SIG-M5 (cell line): ENCODE measurements around the gene MSRB3.
"Not testable (repeated sequence)": the region's sequence is repeated elsewhere in the genome, so short reads cannot be mapped to it uniquely, and the experiment has no call there.

Experiments
- DNase-seq: peaks from one replicate; lab custom pipeline; 2025; lab: John Stamatoyannopoulos, UW

The MSRB3 gene

DNA sequence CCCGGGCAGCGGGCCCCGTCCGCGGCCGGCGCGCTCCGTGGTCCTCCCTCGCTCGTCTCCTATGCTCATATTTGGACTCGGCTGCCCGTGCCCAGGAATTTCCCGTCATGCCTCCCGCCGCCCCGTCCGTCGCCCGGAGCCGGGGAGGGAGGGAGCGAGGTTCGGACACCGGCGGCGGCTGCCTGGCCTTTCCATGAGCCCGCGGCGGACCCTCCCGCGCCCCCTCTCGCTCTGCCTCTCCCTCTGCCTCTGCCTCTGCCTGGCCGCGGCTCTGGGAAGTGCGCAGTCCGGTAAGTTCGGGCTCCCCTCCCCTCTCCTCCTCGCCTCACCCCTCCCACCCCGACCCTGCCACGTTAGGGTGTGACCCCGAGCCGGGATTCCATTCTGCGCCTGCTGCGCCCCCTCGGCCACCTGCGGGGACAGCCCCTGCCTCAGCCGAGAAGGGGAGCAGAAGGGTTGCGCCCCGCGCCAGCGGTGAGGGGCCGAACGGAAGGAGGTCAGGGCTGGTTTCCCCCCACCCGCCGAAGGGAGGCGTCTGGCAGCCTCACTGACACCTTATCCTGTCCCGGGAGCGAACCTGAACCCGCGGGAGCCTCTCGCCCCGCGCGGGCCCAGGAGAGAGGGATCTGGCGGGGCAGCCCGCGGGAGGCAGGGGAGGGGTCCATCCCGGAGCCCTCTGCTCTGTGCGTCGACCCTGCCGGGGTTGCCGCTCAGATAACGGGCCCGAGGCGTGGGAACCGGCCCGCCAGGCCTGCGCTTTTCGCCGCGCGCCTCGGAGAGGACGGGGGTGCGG is at the start of gene MSRB3:
MSRB3 (plus strand) TSS at position 108 of the 793 bp plus-strand sequence. CDS start 29,897 bp downstream, outside the sequence.
- DNase-seq, result no peak

GRCh38 chr12:65229441-65229840 is 49.0 kb upstream of the MSRB3 start:
- DNase-seq, result no peak

DNA sequence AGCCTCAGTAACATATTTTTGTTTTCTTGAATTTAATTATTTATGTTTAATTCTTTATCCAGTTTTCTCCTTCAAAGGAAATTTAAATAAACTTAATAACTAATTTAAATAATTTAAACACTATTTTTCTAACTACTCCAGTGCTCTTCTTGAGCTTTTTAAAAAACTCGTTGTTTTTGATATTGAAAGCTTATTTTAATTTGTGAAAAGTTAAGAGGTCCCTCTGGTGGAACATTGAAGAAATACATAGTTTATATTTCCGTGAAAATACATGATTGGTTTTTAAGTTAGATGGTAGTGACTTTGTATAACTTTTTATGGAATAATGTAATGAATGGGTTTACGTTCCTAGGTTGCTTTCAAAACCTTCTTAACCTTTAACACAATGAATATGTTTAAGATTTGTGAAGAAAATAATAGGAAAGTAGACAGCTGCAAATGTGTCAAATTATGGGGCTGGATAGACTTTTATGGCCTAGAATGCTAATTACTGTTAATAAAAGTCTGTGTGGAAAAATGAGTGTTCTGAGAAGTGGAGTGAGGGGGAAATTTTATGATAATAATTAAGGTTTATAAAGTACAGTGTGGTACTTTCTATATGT is 45.9 kb upstream of the MSRB3 start:
- no peak for DNase-seq

DNA sequence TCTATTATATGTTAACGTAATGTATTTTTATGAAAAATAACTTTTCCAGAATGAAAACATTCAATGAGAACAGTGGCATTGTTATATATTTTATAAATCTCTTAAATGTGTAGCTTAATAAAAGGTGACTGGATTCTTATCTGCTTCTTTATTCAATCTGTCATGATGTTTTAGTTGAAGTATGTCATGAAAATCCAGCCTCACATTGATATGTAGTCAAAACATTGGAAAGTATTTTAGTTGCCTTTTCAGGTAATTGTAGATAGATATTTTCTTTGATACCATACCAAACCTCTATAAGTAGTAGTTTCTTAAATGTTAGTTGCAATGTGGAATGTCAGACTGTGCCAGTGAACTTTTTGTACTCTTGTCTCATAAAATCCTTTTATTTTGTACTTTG is 41.3 kb upstream of the MSRB3 start:
- no peak for DNase-seq

DNA sequence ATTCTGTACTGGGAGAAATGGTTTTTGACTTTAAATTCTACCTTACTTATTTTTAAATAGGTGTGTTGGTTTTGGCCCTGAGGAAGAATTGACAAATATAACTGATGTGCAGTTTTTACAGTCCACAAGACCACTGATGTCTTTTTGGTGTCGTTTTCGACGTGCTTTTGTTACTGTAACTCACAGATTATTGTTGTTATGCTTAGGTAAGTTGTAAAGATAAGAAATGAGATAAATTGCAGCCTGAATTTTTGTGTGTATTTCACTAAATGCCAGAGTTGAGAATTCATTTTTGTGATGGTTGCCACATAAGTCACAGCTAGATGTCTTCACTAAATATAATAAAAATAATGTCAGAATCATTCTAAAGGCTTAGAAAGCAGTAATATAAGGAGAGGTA is 39.9 kb upstream of the MSRB3 start:
- no peak for DNase-seq

- DNase-seq, result no peak
Measured at GRCh38 chr12:65248656-65249633, 29.5 kb upstream of the MSRB3 start.

DNA sequence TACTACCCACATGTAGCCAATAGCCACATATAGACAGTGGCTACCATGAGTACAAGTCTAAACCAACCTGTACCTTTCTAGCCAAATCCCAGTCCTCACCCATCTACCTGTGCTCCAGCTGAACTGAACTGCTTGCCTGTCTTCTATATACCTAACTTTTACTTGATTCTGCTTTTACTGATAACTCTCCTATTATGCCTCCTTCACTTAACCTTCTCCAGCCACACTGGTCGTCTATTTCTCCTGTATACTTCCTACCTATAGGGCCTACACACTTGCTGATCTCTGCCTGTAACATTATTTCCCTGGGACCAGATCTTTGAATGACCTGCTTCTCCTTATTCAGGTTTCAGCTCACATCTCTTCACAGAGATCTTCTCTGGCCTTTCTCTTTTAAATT is 26.0 kb upstream of the MSRB3 start:
- DNase-seq, result no peak

DNA sequence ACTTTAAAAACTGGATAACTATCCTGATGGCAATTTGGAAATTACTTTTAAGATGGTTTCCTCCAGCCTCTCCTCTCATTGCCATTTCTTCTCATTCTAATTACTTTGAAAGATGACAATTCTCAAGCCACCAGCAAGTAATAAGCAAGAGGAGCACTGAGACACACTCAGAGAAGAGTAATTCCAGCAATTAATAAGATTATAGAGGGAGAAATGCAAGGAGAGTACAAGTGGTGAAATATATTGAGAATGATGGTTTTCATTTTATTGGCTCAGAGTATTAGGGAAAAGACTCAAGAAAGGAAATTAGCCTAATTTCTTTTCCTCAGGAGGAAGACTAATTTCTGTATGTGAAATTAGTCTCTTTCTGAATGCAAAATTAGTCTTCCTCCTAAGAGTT is 20.5 kb upstream of the MSRB3 start:
- no peak for DNase-seq

DNA sequence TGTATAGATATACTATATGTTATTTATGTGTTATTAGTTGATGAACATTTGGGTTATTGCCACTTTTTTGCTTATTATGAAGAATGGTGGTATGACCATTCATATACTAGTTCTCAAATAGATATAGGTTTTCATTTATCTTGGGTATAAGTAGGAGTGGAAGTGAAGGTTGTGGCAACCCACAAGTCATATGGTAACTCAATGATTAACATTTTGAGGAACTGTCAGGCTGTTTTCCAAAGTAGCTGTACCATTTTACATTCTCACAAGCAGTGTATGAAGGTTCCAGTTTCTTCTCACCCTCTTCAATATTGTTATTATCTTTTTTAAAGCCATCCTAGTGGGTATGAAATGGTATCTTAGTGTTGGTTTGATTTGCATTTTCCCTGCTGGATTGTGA is 19.0 kb upstream of the MSRB3 start:
- DNase-seq, result no peak

DNA sequence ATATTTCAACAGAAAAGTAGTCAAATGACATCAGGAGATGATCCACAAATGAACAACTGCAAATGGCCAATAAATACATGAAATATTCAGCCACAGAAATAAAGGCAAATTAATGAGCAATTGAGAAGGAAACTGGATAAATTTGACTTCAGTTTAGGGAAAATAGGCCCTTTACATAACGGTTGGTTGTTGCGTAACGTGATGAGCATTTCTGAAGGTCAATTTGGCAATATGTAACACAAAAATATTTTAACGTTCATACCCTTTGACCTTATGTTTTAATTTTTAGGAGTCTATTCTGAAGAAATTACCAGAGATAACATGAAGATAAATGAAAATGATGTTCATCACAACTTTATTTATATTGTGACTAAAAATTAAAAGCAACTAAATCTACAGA is 14.7 kb upstream of the MSRB3 start:
- no peak for DNase-seq

DNA sequence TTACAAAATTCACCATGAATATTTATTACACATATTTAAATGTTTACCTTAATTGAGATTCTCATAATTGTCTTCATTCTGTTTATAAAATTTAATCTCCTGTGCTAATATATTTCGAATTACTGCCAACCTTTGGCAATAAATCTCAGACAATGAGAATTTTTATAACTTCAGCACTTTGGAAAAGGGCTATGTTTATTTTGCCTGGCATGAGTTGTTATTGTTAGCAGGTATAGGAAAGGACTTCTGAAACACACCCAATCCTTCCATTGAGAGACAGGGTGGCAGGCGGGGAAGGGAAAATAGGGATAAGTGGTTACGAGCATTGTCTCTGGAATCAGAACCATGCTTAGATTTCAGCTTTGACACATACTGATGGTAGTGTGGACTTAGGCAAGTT is 12.1 kb upstream of the MSRB3 start:
- no peak for DNase-seq

DNA sequence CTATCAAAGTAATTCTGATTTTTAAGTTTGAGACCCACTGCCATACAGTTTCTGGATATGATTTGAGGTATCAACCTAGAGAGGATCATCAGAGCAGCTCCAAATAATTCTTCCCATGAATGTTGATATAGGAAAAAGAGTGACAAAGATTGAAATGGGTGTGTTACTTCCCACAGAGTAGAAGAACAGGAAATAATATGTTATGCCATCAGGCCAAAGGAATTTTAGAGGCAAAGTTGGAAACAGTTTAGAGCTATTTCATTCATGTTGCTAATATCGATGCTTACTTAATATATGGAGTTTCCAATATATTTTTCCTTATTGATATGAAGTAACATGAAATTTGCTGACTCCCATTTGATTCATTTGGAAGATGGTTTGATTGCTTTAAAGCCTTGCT is 8.9 kb upstream of the MSRB3 start:
- no peak for DNase-seq

GRCh38 chr12:65274602-65275272 is 3.7 kb upstream of the MSRB3 start:
- DNase-seq, result no peak

DNA sequence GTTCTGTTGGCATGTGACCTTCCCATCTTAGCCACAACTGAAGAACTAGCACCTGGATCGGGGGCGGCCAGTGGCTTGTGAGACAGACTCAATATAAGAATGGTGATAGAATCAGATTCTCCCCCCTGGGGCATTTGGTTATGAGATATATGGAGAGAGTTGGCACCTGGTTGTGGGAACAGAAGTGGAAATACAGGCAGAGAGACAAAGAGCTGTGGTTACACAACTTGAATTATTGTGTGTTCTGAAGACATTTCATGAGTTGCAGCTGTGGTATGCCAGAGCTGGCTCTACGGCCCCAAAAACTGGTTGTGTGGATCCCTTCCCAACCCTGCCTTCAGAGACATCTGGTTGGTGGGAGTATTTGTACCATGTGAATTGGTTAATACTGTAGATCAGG is 2.9 kb upstream of the MSRB3 start:
- DNase-seq, result no peak

DNA sequence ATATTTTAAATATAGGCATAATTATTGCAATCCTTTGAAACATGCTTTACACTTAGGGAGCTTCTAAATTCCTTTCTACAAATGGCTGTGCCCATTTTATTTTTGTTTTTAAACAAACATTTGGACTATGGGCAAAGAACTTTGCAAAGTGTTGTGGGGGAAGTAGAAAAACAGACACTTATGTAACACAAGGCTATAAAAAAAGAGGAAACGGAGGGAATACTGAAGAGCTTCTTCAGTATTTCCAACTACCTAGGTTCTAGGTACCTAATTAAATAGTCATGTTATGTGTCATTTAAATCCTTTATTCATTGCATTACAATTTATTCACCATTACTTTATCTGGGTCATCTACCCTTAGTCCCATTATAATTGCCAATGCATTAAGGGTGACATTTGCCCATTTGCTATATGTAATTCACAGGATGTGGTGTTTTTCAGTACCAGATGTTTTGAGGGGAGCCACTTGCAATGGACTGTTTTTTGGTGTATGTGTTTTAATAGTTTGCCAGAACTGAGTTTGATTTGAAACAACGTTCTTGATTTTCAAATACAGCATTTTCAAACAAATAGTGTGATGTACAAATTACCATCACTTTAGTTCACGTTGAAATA is 1.5 kb upstream of the MSRB3 start:
- DNase-seq, result no peak

DNA sequence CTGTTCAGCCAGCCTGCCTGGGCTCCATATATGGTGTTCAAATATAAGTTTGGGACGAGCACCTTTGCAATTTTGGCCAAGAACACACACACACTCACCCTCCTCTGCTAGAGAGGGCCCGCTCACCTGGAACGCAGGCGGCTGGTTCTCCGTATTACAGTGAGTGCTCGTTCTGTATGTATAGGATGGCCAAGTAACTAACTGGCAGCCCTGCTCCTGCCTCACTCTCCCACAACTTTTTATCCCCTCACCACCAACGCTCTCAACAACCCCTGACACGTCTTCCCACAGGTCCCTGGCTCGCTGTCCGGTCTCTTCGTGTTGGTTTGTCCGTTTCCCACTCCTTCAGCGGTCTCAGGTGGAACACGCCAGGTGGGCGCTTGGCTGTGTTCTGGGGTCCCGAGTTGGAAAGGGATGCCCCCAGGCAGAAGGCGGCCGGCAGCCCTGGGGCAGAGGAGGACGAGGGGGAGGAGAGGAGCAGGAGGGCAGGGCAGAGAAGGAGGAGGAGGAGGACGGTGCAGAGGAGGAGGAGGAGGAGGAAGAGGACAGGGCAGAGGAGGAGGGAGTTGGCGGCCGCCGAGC is 398 bp upstream of the MSRB3 start:
- no peak for DNase-seq

DNA sequence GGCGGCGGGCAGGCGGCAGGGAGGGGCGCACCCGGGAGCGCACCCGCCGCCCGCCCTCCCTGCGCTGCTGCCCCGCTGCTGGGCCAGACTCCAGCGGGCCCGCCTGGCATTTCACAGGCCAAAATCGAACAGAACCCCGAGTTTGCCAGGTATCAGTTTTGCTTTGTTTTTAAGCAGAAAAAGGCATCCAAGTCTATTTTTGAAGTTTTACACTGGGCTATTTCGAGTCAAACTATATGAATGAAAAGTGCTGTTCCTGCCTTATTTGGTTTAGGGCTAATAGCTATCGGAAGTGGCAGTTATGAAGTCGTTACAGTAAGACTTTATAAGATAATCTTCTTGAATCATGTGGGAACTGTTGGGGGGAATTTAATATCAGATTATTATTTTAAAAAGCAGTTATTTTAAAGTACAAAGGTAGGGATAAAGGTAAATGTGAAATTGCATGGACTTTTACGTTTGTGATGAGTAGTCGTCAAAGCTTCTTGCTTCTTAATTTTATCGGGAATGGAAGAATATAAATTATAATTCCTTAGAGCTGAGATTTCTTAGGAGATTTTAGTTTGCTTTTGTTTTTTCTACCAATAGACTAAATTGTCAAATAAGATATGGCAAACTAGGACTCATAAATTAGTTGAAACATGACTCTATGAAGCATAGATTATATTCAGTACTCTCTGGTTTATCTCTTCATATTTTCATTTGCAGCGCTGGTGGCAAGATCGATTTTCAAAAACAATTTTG is 1.1 kb downstream of the MSRB3 start:
- DNase-seq, result no peak

DNA sequence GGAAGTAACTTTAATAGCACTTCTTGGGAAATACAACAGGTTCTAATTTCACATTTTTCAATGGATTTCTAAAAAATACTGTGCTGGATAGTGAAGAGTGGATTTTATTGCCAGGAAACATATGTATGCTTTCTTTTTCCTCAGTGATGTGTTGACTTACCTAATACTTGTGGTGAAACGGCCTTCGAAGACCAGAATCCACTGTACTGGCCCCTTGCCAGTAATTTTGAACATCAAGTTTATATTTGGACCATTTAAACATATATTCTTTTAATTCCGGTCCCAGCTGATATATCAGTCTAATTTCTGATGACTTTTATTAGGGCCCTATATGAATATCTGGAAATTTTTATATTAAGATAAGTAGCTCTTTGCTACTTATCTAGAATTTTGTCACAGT is 1.8 kb downstream of the MSRB3 start:
- no peak for DNase-seq

DNA sequence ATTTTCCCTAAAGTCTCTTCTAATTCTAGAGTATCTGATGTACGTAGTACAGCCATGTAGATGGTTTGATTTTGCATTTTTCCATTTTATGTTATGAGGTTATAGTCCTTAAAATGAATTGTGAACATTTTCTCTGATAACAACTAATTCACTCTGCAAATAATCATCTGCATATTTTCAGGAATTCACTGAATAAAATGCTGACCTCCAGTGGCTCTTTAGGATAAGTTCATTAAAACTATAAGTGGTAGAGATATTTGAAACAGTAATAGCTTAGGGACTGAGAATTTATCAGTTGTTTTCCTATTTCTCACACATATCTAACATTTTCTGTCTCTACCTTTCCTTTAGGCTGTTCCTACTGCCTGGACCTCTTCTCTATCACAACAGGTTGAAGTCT is 4.4 kb downstream of the MSRB3 start:
- DNase-seq, result no peak

DNA sequence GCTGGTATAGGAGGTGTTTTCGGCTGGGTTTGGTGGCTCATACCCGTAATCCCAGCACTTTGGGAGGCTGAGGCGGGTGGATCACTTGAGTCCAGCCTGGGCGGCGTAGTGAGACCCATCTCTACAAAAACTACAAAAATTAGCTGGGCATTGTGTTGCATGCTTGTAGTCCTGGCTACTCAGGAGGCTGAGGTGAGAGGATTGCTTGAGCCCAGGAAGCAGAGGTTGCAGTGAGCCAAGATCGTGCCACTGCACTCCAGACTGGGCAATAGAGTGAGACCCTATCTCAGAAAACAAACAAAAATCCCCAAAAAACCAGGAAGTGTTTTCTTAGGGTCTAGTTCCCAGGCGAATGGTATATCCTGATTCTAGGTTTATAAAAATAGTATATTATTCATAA is 7.0 kb downstream of the MSRB3 start:
- DNase-seq, result not testable (repeated sequence)

- DNase-seq, result no peak
Measured at GRCh38 chr12:65287426-65287825, 8.9 kb downstream of the MSRB3 start.
